H9 (cell line): Measurements from ENCODE around the gene LSM3. TPM values are rescaled to one million over a fixed set of nuclear protein-coding genes. Genes with fewer than 3 reads are reported as not detected.
A peak's percentile ranks its signal among the peaks of the same experiment; 100 is the strongest.

Experiments
- DNase-seq: peaks from one replicate; pipeline ENCODE4 v3.0.0-alpha.2; 2017
- H2AFZ ChIP-seq: one replicate; pipeline ENCODE4 v1.6.1; 2013; ENCODE audit warnings: mild to moderate bottlenecking, low read length, control low read depth, moderate library complexity
- H2AK5ac ChIP-seq: 2 replicates; pipeline ENCODE4 v1.6.1; 2013; ENCODE audit warnings: low read length, control low read depth, mixed read lengths; ENCODE audit not compliant: insufficient read length
- H2BK120ac ChIP-seq: one replicate; pipeline ENCODE4 v1.6.1; 2013; ENCODE audit warnings: low read depth, mild to moderate bottlenecking, low read length, control low read depth, inconsistent platforms; ENCODE audit not compliant: poor library complexity, severe bottlenecking
- H2BK12ac ChIP-seq: 2 replicates; pipeline ENCODE4 v1.6.1; 2013; ENCODE audit warnings: low read length, control low read depth, mixed read lengths, low read depth; ENCODE audit not compliant: insufficient read length
- H2BK15ac ChIP-seq: 2 replicates; pipeline ENCODE4 v1.6.1; 2013; ENCODE audit warnings: low read depth, low read length, control low read depth
- H2BK20ac ChIP-seq: one replicate; pipeline ENCODE4 v1.6.1; 2013; ENCODE audit warnings: low read depth, mild to moderate bottlenecking, low read length, control low read depth, inconsistent platforms; ENCODE audit not compliant: poor library complexity, severe bottlenecking
- H2BK5ac ChIP-seq: 2 replicates; pipeline ENCODE4 v1.6.1; 2013; ENCODE audit warnings: low read length, control low read depth, mixed read lengths; ENCODE audit not compliant: insufficient read length
- H3K14ac ChIP-seq: 2 replicates; pipeline ENCODE4 v1.6.1; 2013; ENCODE audit warnings: low read length, control low read depth; ENCODE audit not compliant: insufficient read depth
- H3K18ac ChIP-seq: 2 replicates; pipeline ENCODE4 v1.6.1; 2013; ENCODE audit warnings: low read depth, mild to moderate bottlenecking, mixed read lengths, low read length, control low read depth; ENCODE audit not compliant: insufficient read length
- H3K23ac ChIP-seq: 2 replicates; pipeline ENCODE4 v1.6.1; 2013; ENCODE audit warnings: low read length, control low read depth, mixed read lengths, low read depth; ENCODE audit not compliant: insufficient read length
- H3K23me2 ChIP-seq: 2 replicates; pipeline ENCODE4 v1.6.1; 2013; ENCODE audit warnings: low read depth, mild to moderate bottlenecking, mixed read lengths, low read length, control low read depth; ENCODE audit not compliant: insufficient read length, poor library complexity, severe bottlenecking
- H3K27ac ChIP-seq: 2 replicates; pipeline ENCODE4 v1.5.1; 2013; ENCODE audit warnings: low read length, control low read depth, mixed read lengths, low read depth; ENCODE audit not compliant: insufficient read length
- H3K27me3 ChIP-seq: 2 replicates; pipeline ENCODE4 v1.6.1; 2013; ENCODE audit warnings: low read length, control low read depth, inconsistent platforms; ENCODE audit not compliant: insufficient read depth
- H3K4ac ChIP-seq: 2 replicates; pipeline ENCODE4 v1.6.1; 2013; ENCODE audit warnings: low read depth, mild to moderate bottlenecking, control low read depth, inconsistent platforms, low read length, moderate library complexity
- H3K4me1 ChIP-seq: 2 replicates; pipeline ENCODE4 v1.6.1; 2013; ENCODE audit warnings: low read length, control low read depth, inconsistent platforms; ENCODE audit not compliant: insufficient read depth
- H3K4me2 ChIP-seq: 2 replicates; pipeline ENCODE4 v1.6.1; 2013; ENCODE audit warnings: low read length, control low read depth, mixed read lengths; ENCODE audit not compliant: insufficient read length, insufficient read depth
- H3K56ac ChIP-seq: 2 replicates; pipeline ENCODE4 v1.6.1; 2013; ENCODE audit warnings: low read depth, mild to moderate bottlenecking, mixed read lengths, low read length, control low read depth; ENCODE audit not compliant: insufficient read length
- H3K79me1 ChIP-seq: 2 replicates; pipeline ENCODE4 v1.6.1; 2013; ENCODE audit warnings: low read depth, mild to moderate bottlenecking, moderate library complexity, low read length, control low read depth, inconsistent platforms; ENCODE audit not compliant: insufficient read depth, poor library complexity, severe bottlenecking
- H3K79me2 ChIP-seq: 2 replicates; pipeline ENCODE4 v1.6.1; 2013; ENCODE audit warnings: low read length, control low read depth, inconsistent platforms; ENCODE audit not compliant: insufficient read depth
- H3K9ac ChIP-seq: 2 replicates; pipeline ENCODE4 v1.6.1; 2013; ENCODE audit warnings: low read length, control low read depth, mixed read lengths; ENCODE audit not compliant: insufficient read length; ENCODE audit errors: extremely low read depth
- H3K9me3 ChIP-seq: one replicate; pipeline ENCODE4 v1.6.1; 2013; ENCODE audit warnings: low read depth, low read length, inconsistent platforms; ENCODE audit not compliant: control insufficient read depth
- H3T11ph ChIP-seq: one replicate; pipeline ENCODE4 v1.6.1; 2013; ENCODE audit warnings: mild to moderate bottlenecking, low read length, control low read depth, inconsistent platforms
- H4K20me1 ChIP-seq: one replicate; pipeline ENCODE4 v1.6.1; 2013; ENCODE audit not compliant: control insufficient read depth, insufficient read length, insufficient read depth
- H4K5ac ChIP-seq: 2 replicates; pipeline ENCODE4 v1.6.1; 2013; ENCODE audit warnings: low read depth, mild to moderate bottlenecking, mixed read lengths, low read length, control low read depth; ENCODE audit not compliant: insufficient read length
- H4K8ac ChIP-seq: replicated peaks from 2 replicates; pipeline ENCODE4 v1.6.1; 2013; ENCODE audit warnings: low read length, control low read depth, mixed read lengths, low read depth; ENCODE audit not compliant: insufficient read length
- H4K91ac ChIP-seq: 2 replicates; pipeline ENCODE4 v1.6.1; 2013; ENCODE audit warnings: low read depth, mild to moderate bottlenecking, moderate library complexity, mixed read lengths, low read length, control low read depth; ENCODE audit not compliant: insufficient read length
- H3K27ac Mint-ChIP-seq, 3 experiments: 2 replicates in 2 of 3; 3 replicates in 1 of 3; pipeline ENCODE4 v1.8.0; 2020 to 2021; ENCODE audit warnings: mixed read lengths in 3 of 3, mild to moderate bottlenecking in 1 of 3, moderate library complexity in 1 of 3
- H3K27me3 Mint-ChIP-seq: 2 replicates; pipeline ENCODE4 v1.8.0; 2021; ENCODE audit warnings: low read depth, mild to moderate bottlenecking, moderate library complexity, mixed read lengths
- H3K36me3 Mint-ChIP-seq, 3 experiments: 2 replicates in 2 of 3; 3 replicates in 1 of 3; pipeline ENCODE4 v1.8.0; 2020 to 2021; ENCODE audit warnings: low read depth in 3 of 3, mixed read lengths in 3 of 3; ENCODE audit not compliant: insufficient read depth in 1 of 3
- H3K4me1 Mint-ChIP-seq, 2 experiments: 2 replicates each; pipeline ENCODE4 v1.8.0; 2020; ENCODE audit warnings: mixed read lengths in 2 of 2
- H3K4me3 Mint-ChIP-seq, 2 experiments: 2 replicates in 1 of 2; 3 replicates in 1 of 2; pipeline ENCODE4 v1.8.0; 2020 to 2021; ENCODE audit warnings: mild to moderate bottlenecking in 2 of 2, mixed read lengths in 2 of 2, moderate library complexity in 1 of 2
- H3K9me3 Mint-ChIP-seq, 2 experiments: 2 replicates in 1 of 2; 3 replicates in 1 of 2; pipeline ENCODE4 v1.8.0; 2020; ENCODE audit warnings: mild to moderate bottlenecking in 2 of 2, mixed read lengths in 2 of 2, moderate library complexity in 1 of 2
- WGBS: extraction: QIAGEN DNeasy Blood & Tissue Kit; methylation state at CpG from one replicate; pipeline ENCODE4 v1.1.7; 2013; ENCODE audit warnings: missing lambda C conversion rate, low lambda C conversion rate, mixed read lengths; ENCODE audit not compliant: insufficient read length; ENCODE audit errors: extremely low coverage; 5-methylcytosine and 5-hydroxymethylcytosine counted together
- total RNA-seq: library from RNA; stranded (reverse); gene quantifications from 2 replicates; pipeline ENCODE4 v1.2.1, GENCODE V29; 2021
- TF ChIP-seq, protein P1 (sequence below): fragments of 200-600 bp; sonication (generic); conservative IDR thresholded peaks from 3 replicates; pipeline ENCODE4 v1.8.0; 2021; ENCODE audit warnings: antibody characterized with exemption, mild to moderate bottlenecking

The LSM3 gene
- total RNA-seq, 1 experiment from 2014 or later = 24.4 TPM

DNA sequence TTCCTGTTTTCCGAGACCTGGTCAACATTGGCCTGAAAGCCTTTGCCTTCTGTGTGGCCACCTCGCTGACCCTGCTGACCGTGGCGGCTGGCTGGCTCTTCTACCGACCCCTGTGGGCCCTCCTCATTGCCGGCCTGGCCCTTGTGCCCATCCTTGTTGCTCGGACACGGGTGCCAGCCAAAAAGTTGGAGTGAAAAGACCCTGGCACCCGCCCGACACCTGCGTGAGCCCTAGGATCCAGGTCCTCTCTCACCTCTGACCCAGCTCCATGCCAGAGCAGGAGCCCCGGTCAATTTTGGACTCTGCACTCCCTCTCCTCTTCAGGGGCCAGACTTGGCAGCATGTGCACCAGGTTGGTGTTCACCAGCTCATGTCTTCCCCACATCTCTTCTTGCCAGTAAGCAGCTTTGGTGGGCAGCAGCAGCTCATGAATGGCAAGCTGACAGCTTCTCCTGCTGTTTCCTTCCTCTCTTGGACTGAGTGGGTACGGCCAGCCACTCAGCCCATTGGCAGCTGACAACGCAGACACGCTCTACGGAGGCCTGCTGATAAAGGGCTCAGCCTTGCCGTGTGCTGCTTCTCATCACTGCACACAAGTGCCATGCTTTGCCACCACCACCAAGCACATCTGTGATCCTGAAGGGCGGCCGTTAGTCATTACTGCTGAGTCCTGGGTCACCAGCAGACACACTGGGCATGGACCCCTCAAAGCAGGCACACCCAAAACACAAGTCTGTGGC is 36.8 kb upstream of the LSM3 start:
- Histone ChIP-seq H3K27ac (no peak overlapping the region), H3K4ac (no peak overlapping the region), H3K79me1 (no peaks in the 10 kb centered on the region), H3K9me3 (no peaks in the 10 kb centered on the region), H2BK120ac (no peak overlapping the region), H2BK5ac (no peak overlapping the region), H2BK20ac (no peak overlapping the region), H3T11ph (no peak overlapping the region), H2BK15ac (no peak overlapping the region), H3K9ac (no peak overlapping the region), H2BK12ac (no peak overlapping the region), H3K4me2 (no peak overlapping the region), H3K56ac (no peak overlapping the region), H3K27me3 (no peaks in the 10 kb centered on the region), H2AK5ac (no peak overlapping the region), H4K91ac (no peak overlapping the region), H3K4me1 (no peaks in the 10 kb centered on the region; the same call in 1 of the 2 replicates), H3K23ac (no peak overlapping the region), H4K5ac (no peak overlapping the region), H4K20me1 (peaks cover 2% of the 10 kb centered on the region), H4K8ac (no peak overlapping the region), H2AFZ (no peak overlapping the region), H3K79me2 (no peaks in the 10 kb centered on the region), H3K23me2 (no peaks in the 10 kb centered on the region), H3K14ac (no peak overlapping the region), H3K18ac (no peak overlapping the region)
- no peak overlapping the region for H3K4me3 Mint-ChIP-seq
- peaks cover 4 to 10% of the 10 kb centered on the region in 2 experiments; a peak in 3 of 4 replicates for H3K4me1 Mint-ChIP-seq
- no peaks in the 10 kb centered on the region; the same call in 1 of the 2 replicates for H3K27me3 Mint-ChIP-seq
- WGBS = no CpG with 5 or more reads among the region's 19 CpGs
- H3K9me3 Mint-ChIP-seq = no peaks in the 10 kb centered on the region
- TF ChIP-seq, protein P1, sequence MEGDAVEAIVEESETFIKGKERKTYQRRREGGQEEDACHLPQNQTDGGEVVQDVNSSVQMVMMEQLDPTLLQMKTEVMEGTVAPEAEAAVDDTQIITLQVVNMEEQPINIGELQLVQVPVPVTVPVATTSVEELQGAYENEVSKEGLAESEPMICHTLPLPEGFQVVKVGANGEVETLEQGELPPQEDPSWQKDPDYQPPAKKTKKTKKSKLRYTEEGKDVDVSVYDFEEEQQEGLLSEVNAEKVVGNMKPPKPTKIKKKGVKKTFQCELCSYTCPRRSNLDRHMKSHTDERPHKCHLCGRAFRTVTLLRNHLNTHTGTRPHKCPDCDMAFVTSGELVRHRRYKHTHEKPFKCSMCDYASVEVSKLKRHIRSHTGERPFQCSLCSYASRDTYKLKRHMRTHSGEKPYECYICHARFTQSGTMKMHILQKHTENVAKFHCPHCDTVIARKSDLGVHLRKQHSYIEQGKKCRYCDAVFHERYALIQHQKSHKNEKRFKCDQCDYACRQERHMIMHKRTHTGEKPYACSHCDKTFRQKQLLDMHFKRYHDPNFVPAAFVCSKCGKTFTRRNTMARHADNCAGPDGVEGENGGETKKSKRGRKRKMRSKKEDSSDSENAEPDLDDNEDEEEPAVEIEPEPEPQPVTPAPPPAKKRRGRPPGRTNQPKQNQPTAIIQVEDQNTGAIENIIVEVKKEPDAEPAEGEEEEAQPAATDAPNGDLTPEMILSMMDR = no peak
- peaks cover 12 to 66% (median 25%) of the 10 kb centered on the region in 3 experiments for H3K36me3 Mint-ChIP-seq
- peak overlapping the region in 1 of 3 experiments; percentile 46; a peak in 1 of 7 replicates for H3K27ac Mint-ChIP-seq
- DNase-seq = no peak
